HG03159 (cell line): ENCODE results near the gene PRX.

Experiments
- ATAC-seq: cut with Tn5 transposase; IDR thresholded peaks from one replicate; pipeline ENCODE4 v1.9.1; 2021; ENCODE audit warnings: mild to moderate bottlenecking, moderate library complexity; ENCODE audit not compliant: unreplicated experiment

Gene PRX

DNA sequence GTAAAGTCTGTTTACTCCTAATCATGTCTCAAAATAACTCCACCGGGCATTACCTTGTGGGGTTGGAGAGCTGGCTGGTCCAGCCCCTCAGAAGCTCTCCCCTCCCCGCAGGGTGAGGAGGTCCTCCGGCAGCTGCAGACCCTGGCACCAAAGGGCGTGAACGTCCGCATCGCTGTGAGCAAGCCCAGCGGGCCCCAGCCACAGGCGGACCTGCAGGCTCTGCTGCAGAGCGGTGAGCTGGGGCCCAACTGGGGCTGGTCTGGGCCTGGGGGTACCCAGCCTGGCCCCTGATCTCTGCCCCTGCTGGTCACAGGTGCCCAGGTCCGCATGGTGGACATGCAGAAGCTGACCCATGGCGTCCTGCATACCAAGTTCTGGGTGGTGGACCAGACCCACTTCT lies 43.4 kb downstream of the PRX start:
- ATAC-seq = no peak

GRCh38 chr19:40367577-40368434 lies 45.4 kb downstream of the PRX start:
- ATAC-seq = no peak

- ATAC-seq = no peak
These were observed 46.2 kb downstream of the PRX start for GRCh38 chr19:40366697-40367561.

GRCh38 chr19:40365613-40366401 lies 47.4 kb downstream of the PRX start:
- no peak for ATAC-seq

DNA sequence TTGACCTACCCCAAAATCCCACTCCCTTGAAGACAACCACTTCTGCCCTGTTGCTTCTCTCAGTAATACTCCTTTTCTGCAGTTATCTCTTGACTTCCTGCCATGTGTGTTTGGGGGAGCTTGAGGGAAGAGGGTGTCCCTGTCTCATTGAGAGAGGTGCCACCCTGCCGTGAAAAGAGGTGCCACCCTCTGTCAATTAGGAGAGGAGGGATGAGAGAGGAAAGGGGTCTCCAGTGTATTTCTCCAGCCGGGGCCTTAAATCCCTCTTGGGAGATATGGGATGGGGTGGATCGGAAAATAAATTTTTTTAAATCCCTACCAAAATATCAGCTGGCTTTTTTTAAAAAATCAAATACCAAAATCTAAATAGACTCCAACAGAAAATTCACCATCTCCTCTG lies 48.2 kb downstream of the PRX start:
- ATAC-seq = no peak

- ATAC-seq = no peak
These were observed 50.1 kb downstream of the PRX start for GRCh38 chr19:40363069-40363468.

DNA sequence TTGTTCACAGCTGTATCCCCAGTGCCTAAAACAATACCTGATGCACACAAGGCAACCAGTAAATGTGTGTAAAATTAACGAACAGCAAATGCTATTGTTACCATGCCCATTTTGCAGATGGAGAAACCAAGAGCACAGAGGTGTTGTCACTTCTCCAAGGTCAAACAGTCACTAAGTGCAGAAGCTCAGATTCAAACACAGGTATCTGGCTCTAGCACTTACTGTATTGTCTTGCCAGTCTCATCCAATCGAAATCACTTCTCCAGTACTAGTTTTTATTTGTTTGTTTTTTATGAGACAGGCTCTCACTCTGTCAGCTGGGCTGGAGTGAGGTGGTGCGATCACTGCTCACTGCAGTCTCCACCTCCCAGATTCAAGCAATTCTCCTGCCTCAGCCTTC lies 51.0 kb downstream of the PRX start:
- ATAC-seq = no peak

DNA sequence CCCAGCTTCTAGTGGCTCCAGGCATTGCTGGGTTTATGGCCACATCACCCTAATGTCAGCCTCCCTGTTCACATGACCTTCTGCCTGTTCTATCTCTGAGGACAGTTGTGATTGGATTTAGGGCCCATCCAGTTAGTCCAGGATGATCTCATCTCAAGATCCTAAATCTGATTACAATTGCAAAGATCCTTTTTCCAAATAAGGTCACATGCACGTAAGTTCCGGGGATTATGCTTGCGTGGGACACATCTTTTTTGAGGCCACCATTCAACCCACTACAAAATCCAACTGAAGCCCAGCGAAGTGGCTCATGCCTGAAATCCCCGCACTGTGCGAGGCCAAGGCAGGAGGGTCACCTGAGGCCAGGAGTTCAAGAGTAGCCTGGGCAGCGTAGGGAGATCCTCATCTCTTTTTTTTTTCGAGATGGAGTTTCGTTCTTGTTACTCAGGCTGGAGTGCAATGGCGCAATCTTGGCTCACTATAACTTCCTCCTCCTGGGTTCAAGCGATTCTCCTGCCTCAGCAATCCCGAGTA lies 52.4 kb downstream of the PRX start:
- ATAC-seq = no peak

GRCh38 chr19:40360020-40360707 lies 53.0 kb downstream of the PRX start:
- ATAC-seq = no peak

- no peak for ATAC-seq
These were observed 54.4 kb downstream of the PRX start for GRCh38 chr19:40358773-40359172.

DNA sequence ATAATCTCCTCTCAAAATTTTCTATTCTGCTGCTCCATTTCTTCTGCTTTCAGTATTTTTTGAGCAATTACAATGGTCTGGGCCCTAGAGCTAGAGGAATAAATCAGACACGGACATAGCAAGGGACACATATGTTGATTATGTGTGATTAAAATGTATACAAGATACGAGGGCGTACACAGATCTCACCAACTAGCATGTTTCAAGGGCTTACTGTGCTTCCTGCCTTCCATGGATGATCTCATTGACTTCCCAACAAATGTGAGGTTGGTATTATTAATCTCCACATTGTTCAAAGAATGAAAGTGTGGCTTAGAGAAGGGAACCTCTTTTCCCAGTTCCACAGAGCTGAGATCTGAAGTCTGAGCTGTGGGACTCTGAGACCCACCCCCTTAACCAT lies 55.5 kb downstream of the PRX start:
- ATAC-seq = no peak

GRCh38 chr19:40356681-40357595 lies 56.2 kb downstream of the PRX start:
- ATAC-seq = no peak

GRCh38 chr19:40355975-40356680 lies 57.0 kb downstream of the PRX start:
- no peak for ATAC-seq

- ATAC-seq = no peak
These were observed 64.1 kb downstream of the PRX start for GRCh38 chr19:40348961-40349507.

DNA sequence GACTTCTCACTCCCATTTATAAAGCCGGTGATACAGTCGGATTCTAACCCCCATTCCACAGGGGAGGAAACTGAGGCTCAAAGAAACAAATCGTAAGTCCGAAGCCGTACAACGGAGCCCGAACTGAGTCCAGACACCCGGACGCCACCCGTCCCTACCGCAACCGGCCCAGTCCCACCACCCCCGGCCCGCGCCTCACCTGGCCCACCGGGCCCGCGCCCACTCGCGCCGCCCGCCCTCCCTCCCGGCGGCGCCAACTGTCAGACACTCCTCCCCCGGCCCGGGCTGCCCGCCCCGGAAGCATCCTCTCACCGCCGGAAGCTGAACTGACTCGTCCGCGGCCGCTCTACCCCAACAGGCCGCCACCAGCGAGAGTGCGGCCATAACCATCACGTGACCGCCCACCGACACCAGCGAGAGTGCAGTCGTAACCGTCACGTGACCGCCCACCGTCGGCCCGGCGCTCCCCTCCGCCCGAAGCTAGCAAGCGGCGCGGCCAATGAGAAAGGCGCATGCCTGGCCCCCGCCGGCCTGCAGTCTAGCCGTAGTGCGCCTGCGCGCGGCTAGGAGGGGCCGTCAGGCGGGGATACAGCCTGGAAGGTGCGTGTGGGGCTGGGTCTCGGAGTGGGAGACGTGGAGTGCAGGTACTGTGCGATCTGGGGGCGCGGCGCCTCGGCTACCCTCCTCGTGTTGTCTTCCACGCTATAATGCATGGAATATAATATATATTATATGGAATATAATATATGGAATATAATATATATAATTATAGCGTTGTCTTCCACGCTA lies 64.9 kb downstream of the PRX start, which contains the start of the genes C19orf47 and PLD3:
Gene C19orf47 (minus strand): TSS at position 273 of the 789 bp plus-strand sequence. CDS start 6,540 bp downstream, outside the sequence.
Gene PLD3 (plus strand): TSS at position 571 of the 789 bp plus-strand sequence. CDS start 17,789 bp downstream, outside the sequence.
- ATAC-seq = peak; percentile 93

DNA sequence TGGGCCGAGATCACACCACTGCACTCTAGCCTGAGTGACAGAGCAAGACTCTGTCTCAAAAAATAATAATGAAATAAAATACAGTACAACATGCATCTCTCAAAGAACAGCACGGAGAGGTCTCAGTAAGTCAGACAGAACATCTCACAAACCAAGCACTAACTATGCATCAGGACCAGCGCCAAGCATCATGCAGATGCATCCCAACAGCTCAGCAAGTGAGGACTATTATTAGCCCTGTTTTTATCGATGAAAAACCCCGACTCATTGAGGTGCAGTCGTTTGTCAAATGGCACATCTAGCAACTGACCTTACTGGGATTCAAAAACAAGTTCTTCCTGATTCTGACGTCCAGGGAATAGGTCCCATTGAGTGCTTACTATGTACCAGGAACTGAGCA lies 68.8 kb downstream of the PRX start:
- ATAC-seq = no peak
